ENCODE measurements around the gene METTL25B.

- no peak for TF ChIP-seq POLR2AphosphoS2 (IDR thresholded peaks at IDR 0.05; ENCODE audit: low read depth, low read length)
- no peak for TF ChIP-seq IRF9 (CRISPR knock-in tag; IDR thresholded peaks at IDR 0.05; ENCODE audit: borderline replicate concordance)
- no peak for TF ChIP-seq JDP2 (CRISPR knock-in tag; IDR thresholded peaks at IDR 0.05; ENCODE audit: borderline replicate concordance)
- TF ChIP-seq CHD2 (IDR thresholded peaks at IDR 0.05; ENCODE audit: low read depth, low read length): no peak
- no peak for TF ChIP-seq ZNF362 (CRISPR knock-in tag; IDR thresholded peaks at IDR 0.05; ENCODE audit: borderline replicate concordance)
- no peak for TF ChIP-seq PHF8 (CRISPR knock-in tag; IDR thresholded peaks at IDR 0.05)
- no peak for TF ChIP-seq ARHGAP35 (CRISPR knock-in tag; IDR thresholded peaks at IDR 0.05; ENCODE audit: borderline replicate concordance)
- no peak for TF ChIP-seq CTCF (CRISPR knock-in tag; IDR thresholded peaks at IDR 0.05)
- no peak for TF ChIP-seq POLR2A (IDR thresholded peaks at IDR 0.05; ENCODE audit: insufficient read depth in 1 of 2, low read depth in 2 of 2, low read length in 2 of 2)
- no peak for TF ChIP-seq ZBTB43 (CRISPR knock-in tag; conservative IDR thresholded peaks at IDR 0.05)
- TF ChIP-seq SIN3A (IDR thresholded peaks at IDR 0.05; ENCODE audit: borderline replicate concordance, low read depth, low read length): no peak
- no peak for TF ChIP-seq SCMH1 (CRISPR knock-in tag; IDR thresholded peaks at IDR 0.05; ENCODE audit: borderline replicate concordance)
- no peak for TF ChIP-seq ZNF775 (CRISPR knock-in tag; IDR thresholded peaks at IDR 0.05; ENCODE audit: borderline replicate concordance)
Observed at GRCh38 chr1:156705321-156705917, 22.9 kb upstream of the METTL25B start, which contains the start of gene CRABP2.

Measured in HepG2 (cell line).